Heart right ventricle (tissue), 16 donors: ENCODE data around the gene TGFB2. TPM values are rescaled to one million over a fixed set of nuclear protein-coding genes. Genes with fewer than 3 reads are reported as not detected.
A peak's percentile ranks its signal among the peaks of the same experiment; 100 is the strongest.

Experiments
- ATAC-seq, 8 donors: fragments of 200-7000 bp; cut with Tn5 transposase; one replicate each; pipeline ENCODE4 v1.9.1; 2020; ENCODE audit warnings: mild to moderate bottlenecking in 8 of 8, moderate library complexity in 8 of 8, moderate number of reproducible peaks in 1 of 8
- DNase-seq, 2 donors: peaks; one replicate each; pipeline ENCODE4 v3.0.0-alpha.2; 2020
- H3K27ac ChIP-seq, 10 donors: fragments of 200-600 bp; sonication (generic) in 2 of 10; one replicate each; pipeline versions ENCODE4 v1.5.0 to v1.8.0; 2020 to 2022; ENCODE audit warnings: mild to moderate bottlenecking in 3 of 10
- H3K27me3 ChIP-seq, 7 donors: fragments of 200-600 bp; one replicate each; pipeline ENCODE4 v1.8.0; 2021 to 2022; ENCODE audit warnings: mild to moderate bottlenecking in 2 of 7
- H3K36me3 ChIP-seq, 9 donors: fragments of 200-600 bp; sonication (generic) in 1 of 9; one replicate each; pipeline versions ENCODE4 v1.5.0 to v1.8.0; 2020 to 2022; ENCODE audit warnings: mild to moderate bottlenecking in 2 of 9
- H3K4me1 ChIP-seq, 9 donors: fragments of 200-600 bp; sonication (generic) in 1 of 9; one replicate each; pipeline versions ENCODE4 v1.5.0 to v1.8.0; 2020 to 2022; ENCODE audit warnings: mild to moderate bottlenecking in 4 of 9
- H3K4me3 ChIP-seq, 10 donors: fragments of 200-600 bp; sonication (generic) in 2 of 10; one replicate each; pipeline versions ENCODE4 v1.5.0 to v1.8.0; 2020 to 2022; ENCODE audit warnings: mild to moderate bottlenecking in 7 of 10, moderate library complexity in 2 of 10
- H3K9me3 ChIP-seq, 11 donors: fragments of 200-600 bp in 10 of 11; sonication (generic) in 2 of 11; one replicate each; pipeline versions ENCODE4 v1.5.0 to v1.8.0; 2013 to 2022; ENCODE audit warnings: mild to moderate bottlenecking in 2 of 11, control low read depth in 1 of 11, moderate library complexity in 1 of 11
- CTCF ChIP-seq, 9 donors: fragments of 200-600 bp; sonication (generic) in 2 of 9; IDR thresholded peaks; one replicate each; pipeline versions ENCODE4 v1.5.0 to v1.8.0; 2021 to 2022; ENCODE audit warnings: antibody characterized with exemption in 9 of 9, mild to moderate bottlenecking in 5 of 9, moderate library complexity in 1 of 9
- WGBS, 2 donors: extraction: QIAGEN DNeasy Blood & Tissue Kit; methylation state at CpG; one replicate each; pipeline ENCODE4 v1.1.7; 2013; ENCODE audit warnings: inconsistent platforms in 1 of 2; 5-methylcytosine and 5-hydroxymethylcytosine counted together
- intact Hi-C, 10 donors: fragments of 100-400 bp; cut with DNase I; formaldehyde crosslinking; loops; one replicate each; pipeline versions ENCODE4 v1.11.1 to v1.14.2; 2022
- polyA plus RNA-seq, 2 donors: library from polyadenylated mRNA; stranded (reverse); fragments of 200-250 nt; gene quantifications; one replicate each; pipeline ENCODE4 v1.2.3, GENCODE V29; 2013
- total RNA-seq, 10 donors: library from RNA; stranded (reverse); fragmentation: NEBNext Ultra II Directional in 3 of 10; extraction: Animal tissue kit (Norgen Biotek cat#: 25700) in 3 of 10; gene quantifications; one replicate each; pipeline versions ENCODE4 v1.2.1 to v1.2.4, GENCODE V29; 2021 to 2023
- donor health status: Arrhythmogenic right ventricular cardiomyopathy.
- donor health status: ischemic (EF 13 %, LVEDD 7.1; RV severe dilation, severe dysfunction).
- donor health status: healthy with polysubstance abuse.
- donor health status: DM: no; HTN: yes; CAD: no.
- donor health status: DM: no; HTN: no; CAD: no.
- donor health status: ischemic (EF 25% LVEDD 6.9; RV normal size, moderate dysfunction).
- donor health status: ischemic (EF 25% LVEDD 5.7; RV mildly dilated, moderate dysfunction).
- donor health status: healthy.
- donor health status: DM: yes; HTN: yes; CAD: no.
- donor health status: Ischemic cardiomyopathy.
- donor health status: ischemic (EF 35%, LVEDD 5.7; RV mildly dilated, moderate dysfunction).
- donor health status: nonischemic (EF 11% LVEDD 7.7; RV severe dilation, severe dysfunction).
- donor health status: DM: yes; HTN: yes; CAD: no.
- donor health status: PGD.
- donor health status: ischemic (EF 29% LVEDD 5.4; RV normal size, mild dysfunction).
- donor health status: nonischemic (EF 23%, LVEDD 6.1; RV moderate dilation, normal function).

TGFB2 gene
- total and polyA plus RNA-seq, 12 donors = 0.51 to 63.3 (median 4.8) TPM

- Histone ChIP-seq H3K4me3 (no peak overlapping the region), H3K27me3 (no peaks in the 10 kb centered on the region), H3K36me3 (no peaks in the 10 kb centered on the region), H3K4me1 (peaks cover 0 to 21% (median 2%) of the 10 kb centered on the region in 9 donors), H3K27ac (no peak overlapping the region), H3K9me3 (no peaks in the 10 kb centered on the region)
- no peak for ATAC-seq
- 85 to 100% methylated on average over 1 of the region's 1 CpG for WGBS, 2 donors
- intact Hi-C loops = no loop called here
- no peak for DNase-seq
- TF ChIP-seq CTCF (IDR thresholded peaks at IDR 0.05) = no peak
Measured at GRCh38 chr1:218395916-218396315, 50.8 kb downstream of the TGFB2 start.

GRCh38 chr1:218397752-218398339 lies 52.7 kb downstream of the TGFB2 start:
- Histone ChIP-seq H3K27ac (no peak overlapping the region), H3K4me3 (no peak overlapping the region), H3K36me3 (no peaks in the 10 kb centered on the region), H3K27me3 (no peaks in the 10 kb centered on the region), H3K4me1 (peaks cover 0 to 24% (median 0%) of the 10 kb centered on the region in 9 donors), H3K9me3 (no peaks in the 10 kb centered on the region)
- 62 to 67% methylated on average over 8 of the region's 8 CpGs for WGBS, 2 donors
- DNase-seq (no peak), ATAC-seq (no peak)
- intact Hi-C loops = no loop called here
- TF ChIP-seq CTCF (IDR thresholded peaks at IDR 0.05) = no peak

- DNase-seq (no peak), ATAC-seq (no peak)
- Histone ChIP-seq H3K4me1 (peaks cover 0 to 15% (median 0%) of the 10 kb centered on the region in 9 donors), H3K36me3 (peaks cover 0 to 6% (median 0%) of the 10 kb centered on the region in 9 donors), H3K27me3 (no peaks in the 10 kb centered on the region), H3K9me3 (no peaks in the 10 kb centered on the region), H3K4me3 (no peak overlapping the region), H3K27ac (no peak overlapping the region)
- TF ChIP-seq CTCF (IDR thresholded peaks at IDR 0.05) = no peak
- WGBS, 2 donors = 94% methylated on average over 3 of the region's 3 CpGs
- intact Hi-C loops = no loop called here
Measured at GRCh38 chr1:218400624-218401023, 55.5 kb downstream of the TGFB2 start.

- 90 to 94% methylated on average over 12 of the region's 12 CpGs for WGBS, 2 donors
- Histone ChIP-seq H3K27me3 (no peaks in the 10 kb centered on the region), H3K9me3 (no peaks in the 10 kb centered on the region), H3K4me3 (no peak overlapping the region), H3K27ac (no peak overlapping the region), H3K36me3 (peaks cover 0 to 15% (median 0%) of the 10 kb centered on the region in 9 donors), H3K4me1 (peaks cover 0 to 15% (median 0%) of the 10 kb centered on the region in 9 donors)
- peak in 1 of 8 donors; percentile 24 for ATAC-seq
- no peak for DNase-seq
- intact Hi-C loops = no loop called here
- no peak for TF ChIP-seq CTCF (IDR thresholded peaks at IDR 0.05)
Measured at GRCh38 chr1:218401441-218401997, 56.4 kb downstream of the TGFB2 start.
